Measurements from ENCODE around the gene FTSJ3.

DNA sequence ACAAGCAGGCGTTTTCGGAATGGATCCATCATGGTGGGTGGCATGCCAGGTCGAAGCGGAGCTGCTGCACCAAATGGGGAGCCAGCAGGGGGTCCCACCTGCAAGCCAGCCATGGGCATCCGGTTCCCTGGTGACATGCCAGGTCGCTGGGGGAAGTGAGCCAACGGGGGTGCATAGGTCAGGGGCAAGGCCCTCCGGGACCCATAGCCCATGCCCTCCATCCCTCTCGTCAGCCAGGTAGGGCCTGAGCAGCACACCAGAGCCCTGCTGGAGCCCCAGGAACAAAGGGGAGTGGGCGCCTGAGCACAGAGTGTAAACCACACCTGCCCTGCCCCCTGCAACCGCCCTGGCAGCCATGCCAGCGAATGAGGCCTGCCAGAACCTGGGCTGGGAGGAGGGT, 10.0 kb upstream of the FTSJ3 start:
- TF ChIP-seq CTCF (IDR thresholded peaks at IDR 0.05), result no peak
- TF ChIP-seq POLR2A (IDR thresholded peaks at IDR 0.05), result no peak
